NOMO-1 treated with DMSO at 0.1 percent for 48 hours (cell line): Measurements from ENCODE around the gene ELMO2.

ENCODE experiments used
- DNase-seq: peaks from one replicate; lab custom pipeline; 2025; ENCODE audit not compliant: unreplicated experiment; lab: John Stamatoyannopoulos, UW

The ELMO2 gene

DNA sequence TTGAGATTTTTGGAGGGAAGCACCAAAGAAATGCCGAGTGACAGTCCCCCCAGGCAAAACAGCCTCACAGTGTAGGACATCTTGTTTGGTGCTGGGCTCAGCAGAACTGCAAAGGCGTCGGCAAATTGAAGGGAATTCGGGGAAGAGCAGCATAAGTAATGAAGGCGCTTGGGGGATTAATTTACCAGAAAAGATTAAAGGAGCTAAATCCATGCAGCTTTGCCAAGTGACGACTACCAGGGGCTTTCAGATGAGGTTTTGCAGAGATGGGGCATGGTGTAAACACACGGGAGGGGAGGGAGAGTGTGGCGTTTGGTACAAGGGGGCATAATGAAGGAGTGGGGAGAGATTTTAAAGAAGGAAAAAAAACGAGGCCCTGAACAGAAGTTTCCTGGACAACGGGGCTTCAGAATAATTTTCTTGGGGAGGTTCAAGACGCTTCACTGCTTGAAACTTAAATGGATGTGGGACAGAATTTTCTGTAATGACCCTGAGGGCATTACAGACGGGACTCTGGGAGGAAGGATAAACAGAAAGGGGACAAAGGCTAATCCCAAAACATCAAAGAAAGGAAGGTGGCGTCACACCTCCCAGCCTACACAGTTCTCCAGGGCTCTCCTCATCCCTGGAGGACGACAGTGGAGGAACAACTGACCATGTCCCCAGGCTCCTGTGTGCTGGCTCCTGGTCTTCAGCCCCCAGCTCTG, 52.8 kb downstream of the ELMO2 start:
- no peak for DNase-seq

GRCh38 chr20:46352370-46352938, 54.0 kb downstream of the ELMO2 start:
- no peak for DNase-seq

DNA sequence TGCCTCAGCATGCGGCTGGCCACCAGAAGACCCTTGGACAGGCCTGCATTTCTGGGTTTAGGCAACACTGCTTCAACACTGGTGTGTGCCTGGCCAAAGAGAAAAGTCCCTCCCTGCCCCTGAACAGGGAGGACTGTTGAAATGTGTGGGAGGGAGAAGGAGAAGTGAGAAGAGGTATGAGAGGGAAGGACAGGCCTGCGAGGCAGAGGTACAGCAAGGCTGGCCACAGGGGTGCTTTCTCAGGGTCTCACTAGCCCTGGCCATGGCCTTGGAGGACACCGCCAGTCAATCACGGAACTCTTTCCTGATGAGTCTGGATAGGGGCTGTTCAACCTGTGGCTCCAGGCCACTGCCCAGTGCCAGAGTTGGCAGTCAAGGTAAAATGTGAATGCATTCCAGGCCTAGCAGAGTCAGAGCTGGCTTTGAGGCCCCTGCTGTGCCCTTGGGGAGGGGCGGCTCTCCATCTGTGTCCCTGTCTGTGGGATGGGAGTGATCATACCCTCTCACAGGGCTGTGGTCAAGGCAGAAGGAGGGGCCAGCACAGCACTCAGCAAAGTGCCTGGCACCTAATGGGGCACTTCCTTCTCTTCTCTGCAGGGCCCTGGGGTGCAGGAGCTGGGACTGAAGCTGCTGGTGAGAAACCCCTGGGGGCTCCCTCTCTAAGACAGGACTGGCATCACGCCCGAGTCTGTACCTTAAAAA, 54.9 kb downstream of the ELMO2 start:
- DNase-seq, result no peak

DNA sequence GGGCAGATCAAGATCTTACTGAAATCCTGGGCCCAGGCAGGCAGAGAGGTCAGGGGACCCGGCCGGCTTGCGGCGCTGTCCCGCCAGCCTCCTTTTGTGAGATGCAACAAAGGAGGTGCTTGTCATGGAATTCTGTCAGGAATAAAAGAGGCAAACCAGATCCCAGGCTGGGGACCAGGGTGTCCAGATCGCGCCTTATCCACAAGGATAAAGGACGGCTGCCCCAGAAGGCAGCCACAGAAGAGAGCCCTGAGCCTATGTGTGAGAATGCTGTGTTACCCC, 55.5 kb downstream of the ELMO2 start:
- no peak for DNase-seq

DNA sequence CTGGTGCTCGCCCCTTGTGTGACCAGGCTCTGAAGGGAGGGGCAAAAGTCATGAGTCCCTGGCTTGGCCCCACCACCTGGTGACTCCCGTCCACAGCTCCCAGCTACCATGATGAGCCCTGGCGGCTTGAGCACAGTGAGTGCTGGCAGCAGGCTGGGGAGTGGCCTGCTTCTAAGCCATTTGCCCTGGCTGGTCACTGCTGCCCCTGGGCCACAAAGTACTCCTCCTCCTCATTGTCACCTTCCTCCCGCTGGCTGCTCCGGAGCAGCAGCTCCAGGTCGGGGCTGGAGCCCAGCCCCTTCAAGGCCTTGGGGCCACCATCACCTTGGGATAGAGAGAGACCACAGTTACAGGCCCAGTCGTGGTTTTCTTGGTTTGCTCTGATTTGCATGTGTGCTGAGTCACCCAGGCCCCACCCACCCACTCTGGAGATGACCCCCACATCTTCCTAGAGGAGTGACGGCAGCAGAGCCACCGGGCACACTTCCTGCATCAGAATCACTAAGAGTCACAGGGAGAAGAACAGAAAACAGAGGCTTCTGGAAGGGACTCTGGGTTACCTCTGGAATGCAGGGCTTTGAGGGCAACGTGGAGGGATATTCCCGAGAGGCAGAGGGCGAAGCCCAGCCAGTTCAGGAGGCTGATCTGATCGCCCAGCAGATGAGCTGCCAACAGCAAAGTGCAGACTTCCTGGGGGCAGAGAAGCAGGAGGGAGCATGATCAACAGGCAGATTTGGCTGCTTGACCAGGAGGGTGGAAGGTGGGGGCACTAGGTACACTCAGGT, 56.0 kb downstream of the ELMO2 start:
- DNase-seq, result peak; percentile 28

DNA sequence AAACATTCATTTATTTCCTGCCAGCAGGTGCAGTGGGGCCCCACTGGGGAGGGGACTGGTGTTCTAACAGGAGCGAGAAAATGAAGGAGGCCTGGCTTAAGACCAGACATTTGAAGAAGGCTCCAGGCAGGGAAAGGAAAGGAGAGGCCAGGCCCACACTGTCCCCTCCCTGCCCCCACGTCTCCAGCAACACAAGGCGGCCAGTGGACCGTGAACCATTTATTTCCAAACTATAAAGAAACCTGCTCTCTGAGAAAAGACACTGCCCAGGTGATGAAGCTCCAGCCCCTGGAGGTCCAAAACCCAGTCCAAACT, 56.7 kb downstream of the ELMO2 start:
- no peak for DNase-seq

- DNase-seq, result no peak
These were observed 57.2 kb downstream of the ELMO2 start for GRCh38 chr20:46349035-46349741.

DNA sequence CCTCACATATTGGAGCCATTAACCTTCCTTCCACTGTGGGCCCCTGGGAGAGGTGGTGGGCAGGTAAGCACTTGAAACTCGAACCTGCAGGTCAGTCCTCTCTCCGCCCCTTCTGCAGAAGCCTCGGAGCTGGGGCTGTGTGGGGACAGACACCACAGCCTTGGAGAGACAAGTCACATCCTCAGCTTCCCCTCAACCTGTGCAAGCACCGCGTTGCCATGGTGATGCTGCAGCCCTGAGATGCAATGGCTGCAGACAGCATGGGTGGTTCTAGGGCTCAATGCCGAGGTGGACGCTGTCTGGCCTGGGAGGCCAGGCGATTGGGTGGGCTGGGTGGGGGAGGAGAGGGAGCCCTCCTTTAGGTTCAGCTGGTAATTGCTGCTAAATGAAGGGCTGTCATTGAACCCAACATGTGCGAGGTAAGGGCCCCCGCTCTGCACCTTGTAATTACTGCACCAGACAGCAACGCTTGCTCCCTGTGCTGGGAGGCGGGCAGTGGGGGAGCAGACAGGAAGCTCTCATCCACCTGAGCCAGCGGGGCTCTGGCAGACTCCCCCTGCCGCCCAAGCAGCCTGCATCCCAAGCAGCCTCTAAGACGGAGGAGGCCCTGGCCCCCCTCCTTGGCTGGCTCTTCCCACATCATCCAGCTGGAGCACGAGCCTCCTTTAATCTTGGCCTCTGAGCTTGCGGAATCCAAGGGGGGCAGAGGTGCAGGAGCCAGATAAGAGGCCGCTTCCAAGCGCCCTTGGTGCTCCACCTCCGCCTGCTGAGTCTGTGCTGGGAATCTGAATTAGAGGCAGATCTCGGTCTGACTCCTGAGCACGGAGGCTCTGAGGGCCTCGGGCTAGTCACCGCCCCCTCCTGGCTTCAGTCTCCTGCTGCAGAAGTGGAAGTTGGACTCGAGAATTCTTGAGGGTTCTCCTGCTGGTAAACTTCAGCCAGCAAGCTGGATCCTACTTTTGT, 58.3 kb downstream of the ELMO2 start:
- no peak for DNase-seq

GRCh38 chr20:46346770-46347169, 59.6 kb downstream of the ELMO2 start:
- no peak for DNase-seq

DNA sequence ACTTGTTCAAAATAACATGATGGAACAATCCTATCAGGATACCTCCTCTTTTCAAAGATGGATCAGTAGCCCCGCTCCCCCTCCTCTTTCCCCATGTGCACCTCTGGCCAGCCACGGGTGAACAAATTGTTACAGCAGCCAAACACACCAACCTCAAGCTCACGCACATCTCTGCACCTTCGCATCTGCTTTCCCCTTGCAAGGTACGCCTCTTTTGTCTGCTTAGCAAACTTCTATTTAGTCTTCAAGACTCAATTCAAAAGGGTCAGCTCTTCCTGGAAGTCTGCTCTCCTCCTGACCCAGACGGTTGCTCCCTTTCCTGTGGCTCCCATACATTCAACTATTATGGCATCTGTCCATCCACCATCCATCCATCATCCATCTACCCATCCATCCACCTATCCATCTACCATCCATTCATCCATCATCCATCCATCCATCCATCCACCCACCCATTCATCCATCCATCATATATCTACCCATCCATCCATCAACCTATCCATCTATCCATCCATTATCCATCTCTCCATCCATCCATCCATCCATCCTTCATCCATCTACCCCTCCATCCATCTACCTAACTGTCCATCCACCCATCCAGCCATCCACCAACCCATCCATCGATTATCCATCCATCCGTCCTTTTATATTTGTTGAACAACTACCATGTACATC, 61.8 kb downstream of the ELMO2 start:
- DNase-seq, result no peak

DNA sequence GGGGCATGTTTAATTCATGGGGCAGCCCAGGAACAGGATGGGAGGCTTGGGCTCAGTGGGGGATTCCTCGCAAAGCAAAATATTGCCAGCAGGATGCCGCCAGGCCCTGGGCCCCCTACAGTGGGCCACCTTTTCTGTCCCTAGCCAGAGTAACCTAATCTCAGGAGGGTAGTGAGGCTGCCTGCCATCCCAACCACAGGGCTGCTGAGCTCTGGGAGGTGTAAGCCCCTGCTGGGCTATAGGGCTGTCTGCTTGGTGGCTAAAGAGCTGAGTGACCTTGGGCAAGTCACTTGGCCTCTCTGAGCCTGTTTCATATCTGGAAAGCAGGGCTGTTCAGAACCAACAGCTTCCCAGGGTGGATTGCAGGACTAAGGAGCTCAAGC, 62.4 kb downstream of the ELMO2 start:
- DNase-seq, result no peak

GRCh38 chr20:46343348-46343974, 63.0 kb downstream of the ELMO2 start:
- peak; percentile 26 for DNase-seq

- no peak for DNase-seq
These were observed 63.7 kb downstream of the ELMO2 start for GRCh38 chr20:46342451-46343347.

DNA sequence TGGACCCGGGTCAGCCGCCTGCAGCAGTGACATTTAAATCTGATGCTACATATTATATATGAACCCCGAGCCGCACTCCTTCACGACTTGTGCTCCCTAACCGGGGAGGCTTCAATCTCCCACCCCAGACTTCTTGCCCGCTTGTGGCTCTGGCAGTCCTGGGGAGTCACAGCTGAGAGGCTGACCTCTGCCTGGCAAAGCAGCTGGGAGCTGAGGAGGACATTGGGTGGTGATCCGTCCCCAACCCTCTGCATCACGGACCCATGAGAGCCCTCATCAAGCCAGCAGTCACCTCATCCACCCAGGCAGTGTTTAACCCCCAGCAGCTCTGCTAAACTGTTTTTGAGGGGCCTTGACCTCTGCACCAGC, 64.4 kb downstream of the ELMO2 start:
- DNase-seq, result no peak

DNA sequence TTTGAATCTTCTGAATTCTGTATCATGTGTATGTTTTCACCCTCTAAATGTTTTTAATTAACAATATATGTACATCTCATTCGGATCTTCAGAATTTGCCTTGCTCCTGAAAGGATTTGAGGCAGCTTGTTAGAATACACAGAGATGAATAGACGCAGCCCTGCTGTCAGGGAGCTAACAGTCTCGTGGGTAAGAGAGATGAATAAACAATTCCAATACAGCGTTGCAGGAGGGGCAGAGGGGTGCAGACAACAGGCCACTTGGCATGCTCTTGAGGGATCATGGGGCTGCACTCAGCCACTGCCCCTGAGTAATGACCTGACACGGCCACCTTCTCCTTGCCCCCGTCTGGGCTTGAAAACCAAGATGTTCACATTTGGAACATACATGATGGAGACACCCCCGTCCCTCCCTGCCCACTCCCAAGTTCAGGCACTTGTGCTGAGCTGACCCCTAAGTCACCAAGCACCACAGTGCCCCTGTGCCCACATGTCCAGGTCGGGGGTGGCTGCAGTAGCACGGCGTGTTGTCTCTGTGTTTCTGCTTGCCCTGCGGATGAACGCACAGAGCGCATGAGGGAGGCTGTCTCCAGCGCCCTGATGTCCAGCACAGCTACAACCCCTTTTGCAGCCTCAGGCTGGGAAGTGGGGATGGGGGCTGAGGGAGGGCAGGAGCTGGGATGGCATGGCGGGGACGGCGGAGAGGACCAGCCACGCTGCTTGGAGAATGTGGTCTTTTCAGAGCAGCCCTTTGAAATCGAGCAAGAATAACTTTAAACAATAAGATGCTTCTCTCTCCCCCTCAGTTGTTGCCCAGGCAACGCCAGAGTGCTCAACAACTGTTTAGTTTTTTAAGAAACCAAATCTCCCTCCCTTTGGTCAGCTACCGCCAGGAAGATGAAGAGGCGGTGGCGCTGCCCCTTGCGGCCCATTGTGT, 65.1 kb downstream of the ELMO2 start:
- DNase-seq, result no peak

- no peak for DNase-seq
These were observed 67.4 kb downstream of the ELMO2 start for GRCh38 chr20:46339037-46339436.

GRCh38 chr20:46336735-46337134, 69.7 kb downstream of the ELMO2 start:
- no peak for DNase-seq
